HTR-8/SVneo (cell line): ENCODE measurements around the gene SDK1.
"Not testable (repeated sequence)": the region's sequence is repeated elsewhere in the genome, so short reads cannot be mapped to it uniquely, and the experiment has no call there.

Experiments
- DNase-seq: peaks from one replicate; pipeline ENCODE4 v3.0.0; 2011; ENCODE audit warnings: low spot score, mixed read lengths; ENCODE audit not compliant: insufficient read length
- FAIRE-seq: peaks from 2 replicates; lab custom pipeline; 2011; peaks lifted over from hg19 to GRCh38; lab: Jason Lieb, UNC

Gene SDK1

GRCh38 chr7:4277936-4278335 is 976.9 kb downstream of the SDK1 start:
- DNase-seq (no peak), FAIRE-seq (peak; percentile 77)

DNA sequence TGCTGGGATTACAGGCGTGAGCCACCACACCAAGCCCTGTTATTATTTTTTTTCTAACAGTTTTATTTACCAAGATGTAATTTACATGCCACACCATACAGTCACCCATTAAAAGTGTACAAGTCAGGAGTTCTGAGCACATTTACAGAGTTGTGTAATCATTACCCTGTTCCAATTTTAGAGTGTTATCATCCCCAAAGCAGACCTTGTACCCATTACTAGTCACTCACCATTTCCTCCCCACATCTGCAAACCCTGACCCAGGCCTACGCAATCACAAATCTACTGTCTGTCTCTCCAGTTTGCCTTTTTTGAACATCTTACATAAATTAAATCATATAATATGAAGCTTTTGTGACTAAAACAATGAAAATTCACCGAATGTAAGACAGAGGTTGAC is 978.2 kb downstream of the SDK1 start:
- FAIRE-seq (no peak), DNase-seq (no peak)

GRCh38 chr7:4281231-4281993 is 980.4 kb downstream of the SDK1 start:
- FAIRE-seq, result peak; percentile 57

GRCh38 chr7:4282434-4283223 is 981.6 kb downstream of the SDK1 start:
- peak; percentile 93 for DNase-seq

More at GRCh38 chr7:4281231-4281993, 980.4 kb downstream of the SDK1 start:
- DNase-seq, result no peak

DNA sequence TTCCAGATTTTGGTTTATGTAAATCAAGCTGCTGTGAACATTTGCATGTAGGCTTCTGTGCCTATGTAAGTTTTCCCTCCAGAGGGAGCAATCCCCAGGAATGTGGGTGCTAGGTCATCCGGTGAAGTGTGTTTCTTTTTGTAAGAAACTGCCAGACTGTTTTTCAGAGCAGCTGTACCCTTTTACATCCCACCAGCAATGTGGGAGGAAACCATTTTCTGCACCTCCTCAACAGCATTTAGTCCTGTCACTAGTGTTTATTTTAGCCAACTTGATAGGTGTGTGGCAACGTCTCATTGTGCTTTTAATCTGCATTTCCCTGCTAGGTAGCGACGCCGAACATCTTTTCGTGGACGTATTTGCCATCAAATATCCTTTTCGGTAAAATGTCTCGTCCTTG is 985.3 kb downstream of the SDK1 start:
- DNase-seq (no peak), FAIRE-seq (no peak)

More at GRCh38 chr7:4282434-4283223, 981.6 kb downstream of the SDK1 start:
- peak; percentile 99 for FAIRE-seq

DNA sequence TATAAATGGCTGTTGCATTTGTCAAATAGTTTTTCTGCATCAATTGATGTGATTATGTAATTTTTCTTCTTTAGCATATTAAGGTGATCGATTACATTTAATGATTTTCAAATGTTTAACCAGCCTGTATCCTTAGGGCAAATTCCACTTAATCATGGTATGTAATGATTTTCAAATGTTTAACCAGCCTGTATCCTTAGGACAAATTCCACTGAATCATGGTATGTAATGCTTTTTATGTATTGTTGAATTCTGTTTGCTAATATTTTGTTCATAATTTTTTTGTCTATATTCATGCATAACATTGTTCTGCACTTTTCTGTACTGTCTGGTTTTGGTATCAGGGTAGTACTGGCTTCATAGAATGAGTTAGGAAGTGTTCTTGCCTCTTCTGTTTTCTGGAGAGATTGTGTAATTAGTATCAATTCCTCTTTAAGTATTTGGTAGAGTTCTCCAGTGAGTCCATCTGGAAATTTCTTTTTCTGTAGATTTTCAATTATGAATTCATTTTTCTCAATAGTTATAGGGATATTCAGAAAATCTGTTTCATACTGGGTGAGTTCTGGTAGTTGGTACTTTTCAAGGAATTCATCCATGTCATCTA is 987.8 kb downstream of the SDK1 start:
- FAIRE-seq (no peak), DNase-seq (no peak)

DNA sequence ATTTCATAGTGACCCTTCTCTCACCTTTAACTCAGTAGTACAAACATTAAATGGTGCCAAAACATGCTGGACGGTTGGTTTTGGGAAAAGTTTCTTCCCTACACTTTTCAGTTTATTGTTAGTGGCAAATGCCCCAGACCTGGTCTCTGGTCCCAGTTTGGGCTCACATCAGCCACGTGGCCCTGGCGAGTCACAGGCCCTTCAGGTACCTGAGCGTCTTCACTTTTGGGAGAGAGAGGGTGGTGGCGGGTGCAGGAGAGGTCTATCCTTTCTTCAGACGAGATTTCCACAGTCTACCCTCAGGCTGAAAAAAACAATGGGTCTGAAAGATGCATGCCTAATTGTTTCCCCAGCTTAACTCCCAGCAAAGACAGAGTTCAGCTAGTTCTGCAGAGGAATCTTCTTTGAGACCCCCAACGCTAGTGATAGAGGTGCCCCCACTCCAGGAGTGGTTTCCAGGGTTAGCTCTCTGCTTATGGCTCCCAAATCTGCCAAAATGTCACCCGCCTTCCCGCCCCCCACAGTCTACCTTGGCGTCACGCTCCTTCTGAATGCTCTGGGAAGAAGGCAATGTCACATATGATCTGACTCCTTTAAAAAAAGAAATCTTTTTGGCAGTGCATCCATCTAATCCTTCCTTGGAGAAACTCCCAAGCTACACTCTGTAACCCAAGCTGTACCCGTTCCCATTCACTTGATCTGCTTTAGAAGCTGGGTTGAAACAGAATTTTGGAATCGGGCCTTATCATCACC is 996.3 kb downstream of the SDK1 start:
- no peak for FAIRE-seq
- DNase-seq, result no peak

- DNase-seq, result no peak
- FAIRE-seq, result no peak
Measured at GRCh38 chr7:4297918-4298219, 996.8 kb downstream of the SDK1 start.

DNA sequence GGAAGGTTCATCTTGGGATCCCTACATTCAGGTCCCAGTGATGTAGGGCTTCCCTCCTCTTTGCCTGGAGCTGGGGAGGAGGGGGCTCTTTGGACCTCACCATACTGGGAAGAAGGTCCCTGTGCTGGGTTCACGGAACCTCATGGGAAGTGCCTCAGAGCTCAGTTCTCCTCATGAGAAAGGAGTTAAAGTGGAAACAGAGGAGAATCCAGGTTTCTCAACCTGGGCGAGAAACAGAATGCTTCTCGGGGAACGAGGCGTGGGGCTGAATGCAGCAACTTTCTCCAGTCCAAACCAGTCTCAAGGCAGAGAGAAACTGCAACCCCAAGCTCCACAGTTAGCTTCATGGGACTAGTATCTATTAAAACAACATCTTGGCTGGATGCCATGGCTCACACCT is 998.4 kb downstream of the SDK1 start:
- FAIRE-seq, result no peak

GRCh38 chr7:4302203-4302905 is 1001.3 kb downstream of the SDK1 start:
- DNase-seq (no peak), FAIRE-seq (no peak)

More for the DNA sequence above, 998.4 kb downstream of the SDK1 start:
- DNase-seq, result no peak

GRCh38 chr7:4307316-4308204 is 1006.5 kb downstream of the SDK1 start:
- FAIRE-seq (no peak), DNase-seq (no peak)

DNA sequence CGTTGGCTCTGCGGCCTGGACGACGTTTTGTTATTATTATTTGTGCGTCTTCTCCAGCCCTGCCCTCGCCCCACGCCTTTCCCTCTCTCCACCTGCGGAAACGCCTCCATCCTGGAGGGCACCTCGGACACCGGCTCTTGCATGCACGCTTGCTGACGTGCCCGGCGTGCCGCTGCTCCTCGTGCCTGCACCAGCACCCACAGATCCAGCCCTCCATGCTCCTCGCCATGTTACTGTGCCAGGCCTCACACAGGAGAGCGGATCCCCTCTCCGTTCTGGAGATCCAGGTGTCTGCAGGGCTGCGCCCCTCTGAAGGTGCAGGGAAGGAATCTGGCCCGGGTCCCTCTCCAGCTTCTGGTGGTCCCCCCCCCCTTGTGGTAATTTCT is 1007.1 kb downstream of the SDK1 start:
- no peak for FAIRE-seq
- no peak for DNase-seq

- not testable (repeated sequence) for FAIRE-seq
Measured at GRCh38 chr7:4313911-4314310, 1012.9 kb downstream of the SDK1 start.

DNA sequence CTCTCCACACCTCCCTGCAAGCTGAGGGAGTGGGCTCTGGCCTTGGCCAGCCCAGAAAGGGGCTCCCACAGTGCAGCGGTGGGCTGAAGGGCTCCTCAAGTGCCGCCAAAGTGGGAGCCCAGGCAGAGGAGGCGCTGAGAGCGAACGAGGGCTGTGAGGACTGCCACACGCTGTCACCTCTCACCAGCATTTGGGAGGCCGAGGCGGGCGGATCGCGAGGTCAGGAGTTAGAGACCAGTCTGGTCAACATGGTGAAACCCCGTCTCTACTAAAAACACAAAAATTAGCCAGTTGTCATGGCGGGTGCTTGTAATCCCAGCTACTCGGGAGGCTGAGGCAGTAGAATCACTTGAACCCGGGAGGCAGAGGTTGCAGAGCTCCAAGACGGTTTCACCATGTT is 1013.3 kb downstream of the SDK1 start:
- not testable (repeated sequence) for FAIRE-seq, DNase-seq

More at GRCh38 chr7:4313911-4314310, 1012.9 kb downstream of the SDK1 start:
- not testable (repeated sequence) for DNase-seq
